Keratinocyte (primary cell): ENCODE results near the gene CRTC1.

Source experiments
- EZH2 ChIP-seq: IDR thresholded peaks from one replicate; pipeline ENCODE4 v1.6.1; 2012; ENCODE audit warnings: inconsistent platforms, mild to moderate bottlenecking, low read length, moderate library complexity
- TF ChIP-seq, protein P1 (sequence below), 3 experiments: IDR thresholded peaks in 1 of 3; conservative IDR thresholded peaks in 1 of 3; optimal IDR thresholded peaks in 1 of 3; 2 replicates in 2 of 3; 3 replicates in 1 of 3; pipeline versions ENCODE3 to v1.5.1; 2011; ENCODE audit warnings: low read length in 3 of 3, mild to moderate bottlenecking in 3 of 3, moderate library complexity in 2 of 3, control low read depth in 1 of 3, inconsistent platforms in 1 of 3; ENCODE audit not compliant: insufficient read depth in 2 of 3; ENCODE audit errors: extremely low read depth in 1 of 3

GRCh38 chr19:18776288-18776594, 92.8 kb downstream of the CRTC1 start:
- TF ChIP-seq, protein P1, sequence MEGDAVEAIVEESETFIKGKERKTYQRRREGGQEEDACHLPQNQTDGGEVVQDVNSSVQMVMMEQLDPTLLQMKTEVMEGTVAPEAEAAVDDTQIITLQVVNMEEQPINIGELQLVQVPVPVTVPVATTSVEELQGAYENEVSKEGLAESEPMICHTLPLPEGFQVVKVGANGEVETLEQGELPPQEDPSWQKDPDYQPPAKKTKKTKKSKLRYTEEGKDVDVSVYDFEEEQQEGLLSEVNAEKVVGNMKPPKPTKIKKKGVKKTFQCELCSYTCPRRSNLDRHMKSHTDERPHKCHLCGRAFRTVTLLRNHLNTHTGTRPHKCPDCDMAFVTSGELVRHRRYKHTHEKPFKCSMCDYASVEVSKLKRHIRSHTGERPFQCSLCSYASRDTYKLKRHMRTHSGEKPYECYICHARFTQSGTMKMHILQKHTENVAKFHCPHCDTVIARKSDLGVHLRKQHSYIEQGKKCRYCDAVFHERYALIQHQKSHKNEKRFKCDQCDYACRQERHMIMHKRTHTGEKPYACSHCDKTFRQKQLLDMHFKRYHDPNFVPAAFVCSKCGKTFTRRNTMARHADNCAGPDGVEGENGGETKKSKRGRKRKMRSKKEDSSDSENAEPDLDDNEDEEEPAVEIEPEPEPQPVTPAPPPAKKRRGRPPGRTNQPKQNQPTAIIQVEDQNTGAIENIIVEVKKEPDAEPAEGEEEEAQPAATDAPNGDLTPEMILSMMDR (optimal IDR thresholded peaks at IDR 0.05 in 1 of 3, IDR thresholded peaks at IDR 0.05 in 1 of 3, conservative IDR thresholded peaks at IDR 0.05 in 1 of 3; ENCODE audit: extremely low read depth in 1 of 3, insufficient read depth in 2 of 3, low read length in 3 of 3): peak; percentile 15 to 64 (median 29)
- TF ChIP-seq EZH2: no peak
